ENCODE measurements around the gene TELO2.
A peak's percentile ranks its signal among the peaks of the same experiment; 100 is the strongest.

TELO2 gene

GRCh38 chr16:1494129-1494640 lies 1.0 kb downstream of the TELO2 start:
- no peak overlapping the region for H3K27ac ChIP-seq
- no peak overlapping the region for H3K4me3 ChIP-seq (IDR thresholded peaks at IDR 0.05; ENCODE audit: insufficient read depth, low read depth, low read length)
- no peak for TF ChIP-seq CTCF (conservative IDR thresholded peaks at IDR 0.05; ENCODE audit: low read depth, low read length)

GRCh38 chr16:1494711-1495110 lies 1.6 kb downstream of the TELO2 start:
- no peak overlapping the region for H2AFZ ChIP-seq (ENCODE audit: low read depth)
- H3K27me3 ChIP-seq (ENCODE audit: insufficient read depth, low read depth), result no peaks in the 10 kb centered on the region
- no peak overlapping the region for H3K27ac ChIP-seq
- peaks cover 15% of the 10 kb centered on the region for H3K4me1 ChIP-seq (ENCODE audit: low read depth, poor library complexity, severe bottlenecking)
- no peaks in the 10 kb centered on the region; the same call in 1 of the 2 replicates for H3K36me3 ChIP-seq (ENCODE audit: insufficient read depth)
- no peak overlapping the region for H3K9ac ChIP-seq
- H3K4me2 ChIP-seq, result peak overlapping the region; percentile 71; the same call in 1 of the 2 replicates
- TF ChIP-seq CTCF (conservative IDR thresholded peaks at IDR 0.05; ENCODE audit: low read depth, low read length), result no peak
- peaks cover 20% of the 10 kb centered on the region for H3K79me2 ChIP-seq (ENCODE audit: insufficient read depth, low read depth)
- H4K20me1 ChIP-seq (ENCODE audit: insufficient read depth), result no peaks in the 10 kb centered on the region
- no peak overlapping the region for H3K4me3 ChIP-seq (IDR thresholded peaks at IDR 0.05; ENCODE audit: insufficient read depth, low read depth, low read length)

More at GRCh38 chr16:1494129-1494640, 1.0 kb downstream of the TELO2 start:
- H4K20me1 ChIP-seq (ENCODE audit: insufficient read depth), result no peaks in the 10 kb centered on the region
- no peak overlapping the region for H2AFZ ChIP-seq (ENCODE audit: low read depth)
- no peaks in the 10 kb centered on the region; the same call in 1 of the 2 replicates for H3K36me3 ChIP-seq (ENCODE audit: insufficient read depth)
- H3K4me2 ChIP-seq, result peak overlapping the region; percentile 71
- peaks cover 20% of the 10 kb centered on the region for H3K79me2 ChIP-seq (ENCODE audit: insufficient read depth, low read depth)
- H3K27me3 ChIP-seq (ENCODE audit: insufficient read depth, low read depth), result no peaks in the 10 kb centered on the region
- peaks cover 15% of the 10 kb centered on the region for H3K4me1 ChIP-seq (ENCODE audit: low read depth, poor library complexity, severe bottlenecking)
- H3K9ac ChIP-seq, result peak overlapping the region; percentile 90; the same call in 1 of the 2 replicates

GRCh38 chr16:1495211-1495888 lies 2.2 kb downstream of the TELO2 start:
- Histone ChIP-seq H3K9ac (no peak overlapping the region), H4K20me1 (ENCODE audit: insufficient read depth) (no peaks in the 10 kb centered on the region), H3K4me3 (IDR thresholded peaks at IDR 0.05; ENCODE audit: insufficient read depth, low read depth, low read length) (no peak overlapping the region), H3K27me3 (ENCODE audit: insufficient read depth, low read depth) (no peaks in the 10 kb centered on the region), H3K79me2 (ENCODE audit: insufficient read depth, low read depth) (peaks cover 20% of the 10 kb centered on the region), H3K4me2 (no peak overlapping the region), H2AFZ (ENCODE audit: low read depth) (no peak overlapping the region), H3K36me3 (ENCODE audit: insufficient read depth) (no peaks in the 10 kb centered on the region; the same call in 1 of the 2 replicates), H3K4me1 (ENCODE audit: low read depth, poor library complexity, severe bottlenecking) (peaks cover 15% of the 10 kb centered on the region), H3K27ac (no peak overlapping the region)
- no peak for TF ChIP-seq CTCF (conservative IDR thresholded peaks at IDR 0.05; ENCODE audit: low read depth, low read length)

GRCh38 chr16:1495889-1496262 lies 2.7 kb downstream of the TELO2 start:
- Histone ChIP-seq H3K4me1 (ENCODE audit: low read depth, poor library complexity, severe bottlenecking) (peaks cover 15% of the 10 kb centered on the region), H4K20me1 (ENCODE audit: insufficient read depth) (no peaks in the 10 kb centered on the region), H3K36me3 (ENCODE audit: insufficient read depth) (no peaks in the 10 kb centered on the region; the same call in 1 of the 2 replicates), H3K4me3 (IDR thresholded peaks at IDR 0.05; ENCODE audit: insufficient read depth, low read depth, low read length) (no peak overlapping the region), H3K27ac (no peak overlapping the region), H3K79me2 (ENCODE audit: insufficient read depth, low read depth) (peaks cover 20% of the 10 kb centered on the region), H2AFZ (ENCODE audit: low read depth) (no peak overlapping the region), H3K27me3 (ENCODE audit: insufficient read depth, low read depth) (no peaks in the 10 kb centered on the region), H3K9ac (no peak overlapping the region), H3K4me2 (no peak overlapping the region)
- TF ChIP-seq CTCF (conservative IDR thresholded peaks at IDR 0.05; ENCODE audit: low read depth, low read length), result no peak
